Cerebellar nuclear complex (tissue), 1 donor: ENCODE data around the gene DENND1A.

Experiments
- DNase-seq, 2 experiments: peaks; one replicate each; lab custom pipeline; 2025; lab: John Stamatoyannopoulos, UW

Gene DENND1A

GRCh38 chr9:123615381-123615780, 314.5 kb downstream of the DENND1A start:
- DNase-seq: no peak

GRCh38 chr9:123614306-123615263, 315.3 kb downstream of the DENND1A start:
- no peak for DNase-seq

GRCh38 chr9:123611226-123611625, 318.7 kb downstream of the DENND1A start:
- no peak for DNase-seq

- DNase-seq: no peak
Observed at GRCh38 chr9:123609844-123610243, 320.1 kb downstream of the DENND1A start.

- no peak for DNase-seq
Observed at GRCh38 chr9:123608104-123608503, 321.8 kb downstream of the DENND1A start.

- no peak for DNase-seq
Observed at GRCh38 chr9:123607479-123607878, 322.4 kb downstream of the DENND1A start.

GRCh38 chr9:123606141-123606540, 323.8 kb downstream of the DENND1A start:
- DNase-seq: no peak

GRCh38 chr9:123605286-123605685, 324.6 kb downstream of the DENND1A start:
- no peak for DNase-seq

GRCh38 chr9:123604861-123605260, 325.1 kb downstream of the DENND1A start:
- DNase-seq: no peak

- no peak for DNase-seq
Observed at GRCh38 chr9:123601828-123602227, 328.1 kb downstream of the DENND1A start.

GRCh38 chr9:123599781-123600180, 330.1 kb downstream of the DENND1A start:
- DNase-seq: no peak

- no peak for DNase-seq
Observed at GRCh38 chr9:123597876-123598556, 331.9 kb downstream of the DENND1A start.

- no peak for DNase-seq
Observed at GRCh38 chr9:123597048-123597447, 332.9 kb downstream of the DENND1A start.

GRCh38 chr9:123591283-123591682, 338.6 kb downstream of the DENND1A start:
- no peak for DNase-seq

- DNase-seq: no peak
Observed at GRCh38 chr9:123590499-123590898, 339.4 kb downstream of the DENND1A start.

GRCh38 chr9:123589361-123590239, 340.3 kb downstream of the DENND1A start:
- no peak for DNase-seq

GRCh38 chr9:123586275-123586674, 343.7 kb downstream of the DENND1A start:
- DNase-seq: no peak

- no peak for DNase-seq
Observed at GRCh38 chr9:123584202-123585176, 345.4 kb downstream of the DENND1A start.

- DNase-seq: no peak
Observed at GRCh38 chr9:123583646-123584045, 346.3 kb downstream of the DENND1A start.

- no peak for DNase-seq
Observed at GRCh38 chr9:123571240-123571639, 358.7 kb downstream of the DENND1A start.
